Liver (tissue), 3 donors: Measurements from ENCODE around the gene AKAP7.

ENCODE experiments used
- CTCF ChIP-seq: fragments of 150-350 bp; IDR thresholded peaks from 2 replicates; pipeline ENCODE4 v1.5.1; 2017; ENCODE audit warnings: improper control_type of control experiment, low read depth, low read length; ENCODE audit not compliant: missing input control
- RAD21 ChIP-seq, 2 donors: IDR thresholded peaks; 2 replicates each; pipeline ENCODE4 v1.6.1; 2016; ENCODE audit warnings: antibody characterized with exemption in 2 of 2, mild to moderate bottlenecking in 2 of 2
- donor health status: healthy.
- donor health status: healthy.

DNA sequence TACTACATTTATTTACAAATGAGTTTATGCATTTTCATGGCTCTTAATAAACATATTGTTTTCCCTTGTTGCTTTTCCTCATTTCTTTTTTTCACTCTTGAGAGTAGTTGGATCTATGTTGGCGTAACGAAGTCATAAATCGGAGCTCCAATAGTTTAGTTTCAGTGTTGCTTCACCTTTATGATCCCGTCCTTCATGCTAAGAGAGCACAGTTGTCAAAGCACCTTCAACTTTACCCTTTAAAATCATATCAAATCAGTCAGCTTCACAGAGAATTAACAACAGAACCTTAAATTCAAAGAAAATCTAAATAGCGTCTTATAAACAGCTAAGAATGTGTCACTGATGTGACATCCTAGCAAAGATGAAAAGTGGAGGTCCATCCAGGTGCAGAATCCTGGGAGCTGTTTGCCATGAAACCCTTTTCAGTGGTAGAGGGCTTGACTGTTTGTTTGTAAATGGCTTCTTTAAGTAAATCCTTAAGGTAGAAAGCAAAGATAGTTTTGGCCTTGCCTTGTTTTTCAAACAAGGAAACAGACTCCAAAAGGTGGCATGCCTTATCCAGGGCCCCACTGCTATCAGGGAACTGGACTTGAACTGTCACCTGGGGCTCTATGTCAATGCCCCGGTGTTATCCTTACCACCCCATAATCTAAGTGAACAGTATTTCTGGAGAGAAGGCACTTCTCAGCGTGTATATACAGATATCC lies 148.4 kb downstream of the AKAP7 start:
- TF ChIP-seq CTCF (no peak), RAD21 (IDR thresholded peaks at IDR 0.05) (no peak)
